HEK293T (cell line): ENCODE measurements around the gene ZPR1.

Experiments
- CTCF ChIA-PET: fragments of 350-600 bp; formaldehyde crosslinking; extraction: SDS; loops from one replicate; lab custom pipeline; 2021; ENCODE audit warnings: antibody characterized with exemption, inconsistent platforms; lab: Yijun Ruan, JAX
- POLR2A ChIA-PET: fragments of 350-600 bp; formaldehyde crosslinking; extraction: SDS; loops from one replicate; lab custom pipeline; 2020; ENCODE audit warnings: antibody characterized with exemption, inconsistent platforms; lab: Yijun Ruan, JAX
- DNase-seq: peaks from one replicate; pipeline ENCODE4 v3.0.0; 2012; ENCODE audit warnings: mixed read lengths; ENCODE audit errors: extremely low spot score
- ARNT ChIP-seq: fragments of 450-650 bp; IDR thresholded peaks from 2 replicates; pipeline ENCODE4 v1.6.1; 2017; ENCODE audit warnings: mild to moderate bottlenecking
- BHLHE40 ChIP-seq: fragments of 450-650 bp; IDR thresholded peaks from 2 replicates; pipeline ENCODE4 v1.6.1; 2016; ENCODE audit warnings: mild to moderate bottlenecking, moderate library complexity, borderline replicate concordance
- CTBP1 ChIP-seq: fragments of 450-650 bp; IDR thresholded peaks from 2 replicates; pipeline ENCODE4 v1.6.1; 2016; ENCODE audit warnings: borderline replicate concordance
- ELF4 ChIP-seq: fragments of 450-650 bp; IDR thresholded peaks from 2 replicates; pipeline ENCODE4 v1.6.1; 2017; ENCODE audit warnings: antibody characterized with exemption
- FOXA1 ChIP-seq: fragments of 450-650 bp; IDR thresholded peaks from 2 replicates; pipeline ENCODE4 v1.6.1; 2016; ENCODE audit warnings: mild to moderate bottlenecking
- FOXK2 ChIP-seq: fragments of 450-650 bp; IDR thresholded peaks from 2 replicates; pipeline ENCODE4 v1.6.1; 2016; ENCODE audit warnings: mild to moderate bottlenecking
- FOXM1 ChIP-seq: fragments of 450-650 bp; IDR thresholded peaks from 2 replicates; pipeline ENCODE4 v1.6.1; 2017; ENCODE audit warnings: mild to moderate bottlenecking, borderline replicate concordance
- HDGF ChIP-seq: fragments of 450-650 bp; IDR thresholded peaks from 2 replicates; pipeline ENCODE4 v1.6.1; 2017; ENCODE audit warnings: antibody characterized with exemption, borderline replicate concordance
- L3MBTL2 ChIP-seq: fragments of 450-650 bp; conservative IDR thresholded peaks from 2 replicates; pipeline ENCODE4 v1.6.1; 2016; ENCODE audit warnings: mild to moderate bottlenecking
- LEF1 ChIP-seq: fragments of 450-650 bp; IDR thresholded peaks from 2 replicates; pipeline ENCODE4 v1.6.1; 2017; ENCODE audit warnings: mild to moderate bottlenecking, borderline replicate concordance
- NFRKB ChIP-seq: fragments of 450-650 bp; IDR thresholded peaks from 2 replicates; pipeline ENCODE4 v1.6.1; 2016; ENCODE audit warnings: mild to moderate bottlenecking, moderate library complexity
- PKNOX1 ChIP-seq: fragments of 450-650 bp; IDR thresholded peaks from 2 replicates; pipeline ENCODE4 v1.6.1; 2016
- SP1 ChIP-seq: fragments of 450-650 bp; IDR thresholded peaks from 2 replicates; pipeline ENCODE4 v1.6.1; 2017
- SUZ12 ChIP-seq: fragments of 450-650 bp; IDR thresholded peaks from 2 replicates; pipeline ENCODE4 v1.6.1; 2016; ENCODE audit warnings: mild to moderate bottlenecking
- TARDBP ChIP-seq: fragments of 450-650 bp; IDR thresholded peaks from 2 replicates; pipeline ENCODE4 v1.6.1; 2016
- ZNF384 ChIP-seq: fragments of 450-650 bp; IDR thresholded peaks from 2 replicates; pipeline ENCODE4 v1.6.1; 2016

Gene ZPR1

DNA sequence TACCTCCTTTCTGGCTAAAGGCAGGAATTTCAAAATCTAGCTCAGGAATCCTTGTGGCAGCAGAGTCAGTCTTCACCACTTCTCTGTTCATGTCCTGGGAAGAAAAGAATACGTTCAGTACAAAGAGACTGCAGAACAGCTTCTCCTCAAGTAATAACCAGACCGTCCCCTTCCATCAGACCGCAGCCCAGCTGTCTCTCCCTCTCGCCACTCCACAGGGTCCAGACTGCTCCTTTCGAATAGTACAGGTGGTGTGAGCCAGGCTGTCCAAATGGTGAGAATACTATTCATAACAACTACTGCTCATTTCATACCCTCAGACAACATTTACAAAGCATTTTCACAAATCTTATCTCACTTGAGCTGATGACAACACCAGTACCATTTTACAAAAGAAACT lies 857 bp downstream of the ZPR1 start:
- CTCF ChIA-PET = interaction anchor here (1.3 to 1.4 kb wide), 2 partner anchors 49 to 386 kb away, joined by 4 read pairs; no protein-coding TSS in a partner anchor
- TF ChIP-seq PKNOX1 (no peak), ELF4 (no peak), ZNF384 (no peak), FOXM1 (no peak), LEF1 (no peak), NFRKB (no peak), BHLHE40 (no peak), FOXA1 (no peak), L3MBTL2 (no peak), SP1 (no peak), HDGF (no peak), FOXK2 (no peak)

GRCh38 chr11:116786326-116786725 lies 1.5 kb downstream of the ZPR1 start:
- no peak for TF ChIP-seq ARNT
- no peak for TF ChIP-seq TARDBP
- no peak for TF ChIP-seq FOXM1
- TF ChIP-seq FOXK2 = no peak
- TF ChIP-seq ELF4 = no peak
- TF ChIP-seq BHLHE40 = no peak
- TF ChIP-seq SP1 = no peak
- TF ChIP-seq NFRKB = no peak
- TF ChIP-seq L3MBTL2 = no peak
- TF ChIP-seq SUZ12 = no peak
- TF ChIP-seq ZNF384 = no peak
- DNase-seq = no peak
- CTCF ChIA-PET = interaction anchor here (1.3 to 1.4 kb wide), 2 partner anchors 50 to 387 kb away, joined by 4 read pairs; no protein-coding TSS in a partner anchor
- POLR2A ChIA-PET = interaction anchor here (1.3 to 3.4 kb wide), 3 partner anchors 12 to 357 kb away, joined by 4 to 18 read pairs (median 6); partner anchors contain the start of genes BUD13 and PAFAH1B2

More for the DNA sequence above, 857 bp downstream of the ZPR1 start:
- POLR2A ChIA-PET = interaction anchor here (1.3 to 3.4 kb wide), 6 partner anchors 8 to 357 kb away, joined by 3 to 24 read pairs (median 6); partner anchors contain the start of genes BUD13 and PAFAH1B2
- no peak for DNase-seq

DNA sequence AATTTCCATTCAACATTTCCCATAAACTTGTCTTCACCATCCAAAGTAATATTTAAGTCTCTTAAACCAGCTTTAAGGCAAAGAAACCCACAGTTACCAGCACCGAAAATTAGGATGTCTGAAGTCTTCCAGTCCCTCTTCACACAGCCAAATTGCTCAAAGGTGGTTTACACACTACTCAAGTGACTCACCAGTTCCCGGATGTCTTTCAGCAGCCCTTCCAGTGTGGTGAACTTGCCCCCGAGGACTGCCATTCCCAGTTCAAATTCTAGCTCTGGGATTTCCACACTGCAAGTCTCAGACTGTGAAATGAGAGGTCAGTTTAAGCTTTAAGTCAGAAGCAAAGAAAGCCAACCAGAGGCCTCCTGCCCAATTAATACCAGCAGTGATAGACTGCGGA lies 5.1 kb downstream of the ZPR1 start:
- ChIA-PET CTCF (interaction anchor here (1.2 kb wide), 1 partner anchor 9 kb away, joined by 3 read pairs; the partner anchor contains the start of gene APOA5), POLR2A (interaction anchor here (0.7 kb wide), 1 partner anchor 442 kb away, joined by 4 read pairs; no protein-coding TSS in a partner anchor)
- TF ChIP-seq HDGF (no peak), NFRKB (no peak), SP1 (no peak), TARDBP (no peak), ELF4 (no peak), FOXM1 (no peak), SUZ12 (no peak), PKNOX1 (no peak), CTBP1 (no peak), ZNF384 (no peak), FOXA1 (no peak), L3MBTL2 (no peak), LEF1 (no peak), FOXK2 (no peak), ARNT (no peak), BHLHE40 (no peak)
- DNase-seq = no peak

DNA sequence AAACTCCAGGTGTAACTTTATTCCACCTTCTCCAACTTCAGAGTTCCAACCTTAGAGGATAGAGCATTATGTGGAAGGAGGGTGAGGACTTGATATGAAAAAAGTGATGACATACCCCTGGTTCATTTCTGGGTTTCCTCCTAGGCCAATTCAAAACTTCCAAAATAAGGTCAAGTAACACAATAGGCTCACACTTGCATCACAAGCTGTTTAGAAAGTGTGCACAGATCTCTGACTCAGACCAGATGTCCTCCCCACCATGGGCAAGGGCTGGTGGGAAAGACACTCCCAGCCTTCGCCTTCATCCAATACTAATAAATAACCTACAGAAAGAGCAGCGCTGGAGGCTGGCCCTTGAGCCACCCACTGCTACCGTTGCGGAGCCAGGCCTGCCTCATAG lies 9.3 kb downstream of the ZPR1 start:
- no peak for TF ChIP-seq SP1
- TF ChIP-seq ZNF384 = no peak
- no peak for TF ChIP-seq FOXK2
- TF ChIP-seq FOXA1 = no peak
- TF ChIP-seq TARDBP = no peak
- no peak for TF ChIP-seq ARNT
- no peak for TF ChIP-seq L3MBTL2
- no peak for TF ChIP-seq CTBP1
- TF ChIP-seq ELF4 = no peak
- TF ChIP-seq SUZ12 = no peak
- TF ChIP-seq FOXM1 = no peak
- TF ChIP-seq HDGF = no peak
- no peak for TF ChIP-seq BHLHE40
- TF ChIP-seq LEF1 = no peak
- TF ChIP-seq NFRKB = no peak
- no peak for TF ChIP-seq PKNOX1
- no peak for DNase-seq
- POLR2A ChIA-PET = interaction anchor here (1.8 kb wide), 1 partner anchor 9 kb away, joined by 6 read pairs; the partner anchor contains the start of gene ZPR1
- CTCF ChIA-PET = no interaction called here

GRCh38 chr11:116777056-116777455 lies 10.8 kb downstream of the ZPR1 start:
- ChIA-PET CTCF (no interaction called here), POLR2A (no interaction called here)
- no peak for DNase-seq
- TF ChIP-seq SP1 (no peak), LEF1 (no peak)

- POLR2A ChIA-PET = no interaction called here
- CTCF ChIA-PET = no interaction called here
- no peak for DNase-seq
- TF ChIP-seq ARNT (no peak), BHLHE40 (no peak), TARDBP (no peak), NFRKB (no peak), FOXA1 (no peak)
Measured at GRCh38 chr11:116776522-116776984, 11.3 kb downstream of the ZPR1 start.
